Posterior vena cava (tissue), 2 donors: ENCODE measurements around the gene CDKAL1. TPM values are rescaled to one million over a fixed set of nuclear protein-coding genes. Genes with fewer than 3 reads are reported as not detected.

Source experiments
- DNase-seq: peaks from one replicate; pipeline ENCODE4 v3.0.0-alpha.2; 2020; ENCODE audit warnings: low spot score
- intact Hi-C, 2 donors: fragments of 100-400 bp; cut with DNase I; formaldehyde crosslinking; loops; one replicate each; pipeline versions ENCODE4 v1.14.1 to v1.14.2; 2022 to 2023
- total RNA-seq, 2 donors: library from RNA; stranded (reverse); fragmentation: NEBNext Ultra II Directional; extraction: Animal tissue kit (Norgen Biotek cat#: 25700); gene quantifications; one replicate each; pipeline ENCODE4 v1.2.1, GENCODE V29; 2021
- donor health status: DM: yes; HTN: yes; CAD: no.
- donor health status: DM: yes; HTN: yes; CAD: no.

Gene CDKAL1
- total RNA-seq, 2 donors from 2014 or later, result 13.1 TPM

DNA sequence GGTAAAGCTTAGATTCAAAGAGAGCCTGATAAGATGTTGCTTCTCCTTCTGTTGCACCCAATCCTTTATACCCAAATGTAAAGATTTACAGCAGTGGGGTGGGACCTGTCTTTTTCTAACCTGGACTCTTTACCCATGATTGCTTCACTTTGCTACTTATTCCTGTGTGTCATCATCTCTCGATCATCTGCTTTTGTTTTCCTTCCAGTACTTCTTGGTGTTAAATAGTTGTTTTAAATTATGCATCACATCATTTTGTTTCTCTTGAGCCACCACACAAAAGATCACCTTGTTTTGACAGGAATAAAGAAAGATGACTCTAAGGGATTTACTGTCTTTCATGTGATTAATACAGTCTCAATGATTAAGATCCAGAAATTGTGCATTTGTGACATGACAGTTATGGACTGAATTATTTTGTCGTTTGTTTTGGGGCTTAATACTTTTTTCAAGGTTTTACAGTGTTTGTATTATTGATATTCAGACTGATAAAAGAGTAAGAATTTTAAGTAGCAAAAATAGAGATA is 123.1 kb downstream of the CDKAL1 start:
- DNase-seq, result no peak
- intact Hi-C loops, result no loop called here

- DNase-seq, result no peak
- intact Hi-C loops, result no loop called here
These were observed 123.8 kb downstream of the CDKAL1 start for GRCh38 chr6:20658053-20658452.

DNA sequence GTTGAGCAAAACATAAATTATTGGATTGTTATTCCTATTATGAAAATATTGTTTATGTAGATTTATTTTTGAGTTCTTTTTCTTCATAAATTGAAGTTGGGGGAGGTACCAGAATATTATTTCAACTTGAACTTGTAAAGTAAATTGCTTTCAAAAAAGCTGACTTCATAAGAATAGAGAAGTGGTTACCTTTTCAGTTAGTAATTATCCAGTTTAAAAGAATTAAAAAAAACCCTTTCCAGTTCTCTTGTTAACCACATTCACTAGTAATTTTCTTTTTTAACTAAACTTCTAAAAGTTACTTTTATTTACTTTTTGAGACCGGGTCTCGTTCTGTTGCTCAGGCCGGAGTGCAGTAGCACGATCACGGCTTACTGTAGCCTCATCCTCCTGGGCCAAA is 124.3 kb downstream of the CDKAL1 start:
- intact Hi-C loops, result no loop called here
- DNase-seq, result no peak

GRCh38 chr6:20660534-20660933 is 126.3 kb downstream of the CDKAL1 start:
- intact Hi-C loops, result no loop called here

DNA sequence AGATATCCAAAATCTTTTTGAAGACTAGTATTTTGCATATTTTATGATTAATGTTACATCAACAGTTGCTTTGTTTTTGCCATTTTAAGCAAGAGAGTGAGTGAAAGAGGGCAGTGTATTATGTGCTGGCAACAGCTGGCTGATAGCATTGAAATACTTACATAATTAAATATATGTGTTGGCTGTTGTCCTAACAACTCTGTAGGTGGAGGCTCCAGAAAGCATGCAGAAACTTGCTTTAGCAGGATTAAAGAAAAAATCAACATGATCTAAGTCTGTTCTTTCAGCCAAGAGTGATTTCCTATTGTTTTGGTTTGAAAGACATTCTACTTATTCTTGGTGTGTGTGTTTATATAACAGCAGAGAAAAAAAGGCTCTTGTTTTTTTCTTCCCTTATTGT is 127.5 kb downstream of the CDKAL1 start:
- intact Hi-C loops, result no loop called here
- DNase-seq, result no peak

More at GRCh38 chr6:20660534-20660933, 126.3 kb downstream of the CDKAL1 start:
- DNase-seq, result no peak

- no peak for DNase-seq
- intact Hi-C loops, result no loop called here
These were observed 130.0 kb downstream of the CDKAL1 start for GRCh38 chr6:20664250-20664649.

DNA sequence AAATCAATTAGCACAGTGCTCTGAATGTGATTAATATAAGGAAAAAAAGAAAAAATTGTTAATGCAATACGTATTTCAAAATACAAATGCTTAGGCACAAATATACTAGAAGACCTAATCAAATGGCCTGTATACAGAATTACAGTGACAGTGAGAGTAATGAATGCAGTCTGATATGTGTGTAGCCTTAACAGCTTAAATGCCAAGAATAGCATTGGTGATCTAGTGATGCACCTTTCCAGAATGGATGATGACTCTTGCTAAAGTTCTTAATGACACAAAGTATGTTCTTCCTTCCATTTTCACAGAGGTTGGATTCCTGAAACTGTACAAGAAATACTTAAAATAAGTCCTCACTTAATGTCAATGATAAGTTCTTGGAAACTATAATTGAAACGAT is 131.0 kb downstream of the CDKAL1 start:
- DNase-seq, result no peak

DNA sequence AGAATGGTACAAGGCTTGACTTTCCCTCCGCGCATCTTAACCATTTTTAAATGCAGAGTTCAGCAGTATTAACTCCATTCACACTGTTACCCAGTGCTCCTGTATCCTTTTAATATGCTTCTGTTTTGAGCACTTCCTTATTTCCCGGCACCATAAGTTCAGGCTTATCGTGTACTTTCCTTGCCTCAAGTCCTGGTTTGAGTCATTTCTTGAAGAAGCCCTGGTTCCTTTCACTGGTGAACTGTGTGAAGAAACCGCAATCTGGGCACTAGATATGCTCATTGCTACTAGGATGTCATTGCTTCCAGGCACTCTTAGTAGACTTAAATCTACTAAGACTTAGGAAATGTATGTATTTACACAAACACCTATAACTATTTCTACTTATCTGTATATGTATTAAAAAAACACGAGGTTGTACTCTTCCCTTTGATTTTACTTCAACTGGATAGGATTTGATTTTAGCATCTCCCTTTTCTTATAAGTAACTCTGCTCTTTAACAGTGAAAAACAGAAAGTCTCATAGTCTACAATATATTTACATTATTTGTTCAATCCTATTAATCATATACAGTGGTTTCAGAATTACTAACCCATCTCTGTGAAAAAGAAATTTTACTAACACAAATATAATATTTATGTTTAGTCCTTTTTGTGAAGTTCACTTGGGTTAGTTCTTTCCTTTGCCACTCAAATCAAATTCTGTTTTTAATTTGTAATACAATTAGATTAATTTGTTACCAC is 135.5 kb downstream of the CDKAL1 start:
- intact Hi-C loops, result no loop called here
- DNase-seq, result no peak

More for the DNA sequence above, 131.0 kb downstream of the CDKAL1 start:
- intact Hi-C loops, result no loop called here

GRCh38 chr6:20670750-20671149 is 136.5 kb downstream of the CDKAL1 start:
- no peak for DNase-seq
- intact Hi-C loops, result no loop called here

- DNase-seq, result no peak
- intact Hi-C loops, result no loop called here
These were observed 137.8 kb downstream of the CDKAL1 start for GRCh38 chr6:20672038-20672437.

GRCh38 chr6:20673458-20673857 is 139.2 kb downstream of the CDKAL1 start:
- DNase-seq, result no peak
- intact Hi-C loops, result no loop called here

- intact Hi-C loops, result no loop called here
- no peak for DNase-seq
These were observed 140.4 kb downstream of the CDKAL1 start for GRCh38 chr6:20674664-20675063.

DNA sequence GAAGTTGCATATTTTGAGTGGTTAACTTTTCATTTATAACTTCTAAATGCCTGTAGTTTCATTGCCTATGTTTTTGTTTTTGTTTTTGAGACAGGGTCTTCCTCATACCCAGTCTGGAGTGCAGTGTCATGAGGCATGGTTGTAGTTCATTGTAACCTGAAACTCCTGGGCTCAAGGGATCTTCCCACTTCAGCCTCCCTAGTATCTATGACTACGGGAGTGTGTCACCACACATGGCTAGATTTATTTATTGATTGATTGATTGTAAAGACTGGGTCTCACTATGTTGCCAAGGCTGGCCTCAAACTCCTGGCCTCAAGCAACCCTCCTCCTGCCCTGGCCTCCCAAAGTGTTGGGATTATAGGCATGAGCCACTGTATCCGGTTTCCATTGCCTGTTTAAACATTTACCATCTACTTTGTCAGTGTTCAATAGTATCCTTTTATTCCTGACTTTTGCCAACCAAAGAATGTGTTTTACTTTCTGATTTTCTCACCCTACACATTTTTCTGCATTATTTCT is 144.6 kb downstream of the CDKAL1 start:
- intact Hi-C loops, result no loop called here
- no peak for DNase-seq

- DNase-seq, result no peak
- intact Hi-C loops, result no loop called here
These were observed 146.5 kb downstream of the CDKAL1 start for GRCh38 chr6:20680697-20681165.

DNA sequence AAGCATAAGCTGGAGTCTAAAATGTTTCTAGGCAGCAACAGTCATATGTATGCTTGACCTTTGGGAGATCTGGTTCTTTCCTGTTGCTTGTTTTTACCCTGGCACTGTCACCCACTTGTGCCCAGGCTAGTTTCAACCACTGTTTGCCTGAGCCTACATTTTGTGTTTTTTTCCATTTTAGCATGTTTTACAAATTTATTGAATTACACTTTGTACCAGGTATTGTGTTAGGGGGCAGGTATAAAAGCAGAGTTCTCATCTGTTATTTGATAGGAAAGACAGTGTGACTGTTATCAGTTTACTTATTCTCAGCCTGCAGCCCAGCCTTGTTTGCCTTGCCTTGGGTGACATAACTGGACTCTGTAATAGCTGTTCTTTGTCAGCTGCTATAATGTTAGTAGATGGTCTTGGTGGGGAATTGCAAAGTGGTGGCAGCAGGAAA is 147.0 kb downstream of the CDKAL1 start:
- DNase-seq, result no peak
- intact Hi-C loops, result no loop called here

DNA sequence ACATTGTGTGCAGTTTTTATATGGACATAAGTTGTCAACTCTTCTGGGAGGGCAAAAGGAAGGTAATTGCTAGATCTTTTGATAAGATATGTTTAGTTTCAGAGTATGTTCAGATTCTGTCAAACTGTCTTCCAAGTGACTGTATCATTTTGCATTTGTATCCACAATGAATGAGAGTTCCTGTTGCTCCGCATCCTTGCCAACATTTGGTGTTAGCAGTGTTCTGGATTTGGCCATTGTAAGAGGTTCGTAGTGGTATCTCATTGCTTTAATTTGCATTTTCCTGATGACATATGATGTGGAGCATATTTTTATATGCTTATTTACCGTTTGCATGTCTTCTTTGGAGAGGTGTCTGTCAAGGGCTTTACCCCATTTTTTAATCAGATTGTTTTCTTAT is 150.2 kb downstream of the CDKAL1 start:
- no peak for DNase-seq
- intact Hi-C loops, result no loop called here

DNA sequence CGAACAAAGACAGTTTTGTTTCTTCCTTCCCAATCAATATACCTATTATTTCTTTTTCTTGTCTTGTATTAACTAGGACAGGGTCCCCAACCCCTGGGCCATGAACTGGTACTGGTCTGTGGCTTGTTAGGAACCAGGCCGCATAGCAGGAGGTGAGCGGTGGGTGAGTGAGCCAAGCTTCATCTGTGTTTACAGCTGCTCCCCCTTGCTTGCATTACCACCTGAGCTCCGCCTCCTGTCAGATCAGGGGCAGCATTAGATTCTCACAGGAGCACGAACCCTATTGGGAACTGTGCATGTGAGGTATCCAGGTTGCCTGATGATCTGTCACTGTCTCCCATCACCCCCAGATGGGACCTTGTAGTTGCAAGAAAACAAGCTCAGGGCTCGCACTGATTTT is 151.9 kb downstream of the CDKAL1 start:
- no peak for DNase-seq
- intact Hi-C loops, result no loop called here

- intact Hi-C loops, result no loop called here
- DNase-seq, result no peak
These were observed 153.2 kb downstream of the CDKAL1 start for GRCh38 chr6:20687494-20687893.

DNA sequence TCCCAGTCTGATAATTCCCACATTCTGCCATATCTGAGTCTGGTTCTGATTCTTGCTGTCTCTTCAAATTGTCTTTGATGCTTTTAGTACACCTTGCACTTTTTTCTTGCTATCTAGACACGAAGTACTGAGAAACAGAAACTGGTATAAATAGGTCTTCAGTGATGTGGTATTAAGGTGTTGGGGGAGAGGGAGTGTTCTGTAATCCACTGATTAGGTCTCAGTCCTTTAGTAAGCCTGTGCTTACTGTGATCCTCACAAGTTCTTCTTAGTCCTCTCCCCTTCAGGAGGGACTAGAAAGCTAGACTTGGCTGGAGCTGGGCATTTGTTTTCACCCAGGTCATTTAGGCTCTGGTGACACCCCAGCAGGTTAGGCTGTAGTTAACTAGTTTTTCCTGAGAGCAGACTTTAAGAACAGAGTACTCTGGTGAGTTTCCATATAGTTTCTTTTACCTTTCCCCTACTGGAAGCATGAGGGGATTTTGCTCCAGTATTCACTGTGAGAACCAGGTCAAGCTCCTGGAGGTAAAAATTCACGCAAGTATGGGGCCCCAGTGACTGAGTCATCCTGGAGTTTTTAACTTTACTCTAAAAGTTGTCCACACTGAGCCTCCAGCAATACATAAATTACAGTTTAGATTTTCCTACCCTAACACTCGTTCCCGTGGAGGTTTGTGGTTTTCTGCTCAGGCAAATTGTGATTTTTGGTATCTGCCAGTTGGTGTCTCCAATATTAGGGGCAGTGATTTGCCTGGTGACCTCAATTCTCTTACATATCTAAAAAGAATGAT is 154.6 kb downstream of the CDKAL1 start:
- no peak for DNase-seq
- intact Hi-C loops, result no loop called here

DNA sequence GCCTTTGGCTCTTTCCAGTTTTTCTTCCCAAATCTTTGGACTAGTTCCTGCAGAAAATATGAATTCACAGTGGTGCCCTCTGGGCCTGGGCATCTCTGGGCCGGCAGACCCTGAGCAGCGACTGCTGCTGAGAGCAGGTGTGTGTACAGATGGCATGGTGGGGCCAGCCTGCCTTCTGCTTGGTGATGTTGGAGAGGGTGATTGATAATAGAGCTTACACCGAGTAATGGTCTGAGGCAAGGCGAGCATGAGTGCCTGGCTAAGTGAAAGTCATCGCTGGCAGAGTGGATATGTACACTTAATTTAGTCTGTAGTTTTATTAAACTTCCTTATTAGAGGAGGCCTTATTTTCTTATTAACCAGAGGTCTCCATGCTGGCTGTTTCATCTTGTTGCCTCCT is 156.9 kb downstream of the CDKAL1 start:
- intact Hi-C loops, result loop anchor here in 1 of 2 donors (5.0 kb wide), 1 partner anchor 1756 kb away; no protein-coding TSS in a partner anchor
- DNase-seq, result no peak
